OCI-LY1 (cell line): ENCODE measurements around the gene LAT.
A peak's percentile ranks its signal among the peaks of the same experiment; 100 is the strongest.

ENCODE experiments used
- H2AFZ ChIP-seq: fragments of 200-600 bp; sonication (generic), shearing (Covaris generic); 2 replicates; pipeline ENCODE4 v1.6.0; 2014; ENCODE audit warnings: antibody characterized with exemption, mild to moderate bottlenecking, low read length
- H3F3A ChIP-seq: fragments of 200-600 bp; sonication (generic), shearing (Covaris generic); 2 replicates; pipeline ENCODE4 v1.6.0; 2014; ENCODE audit warnings: mild to moderate bottlenecking, antibody characterized with exemption, low read length, moderate library complexity; ENCODE audit not compliant: insufficient read depth
- H3K27ac ChIP-seq: fragments of 200-600 bp; sonication (generic); 2 replicates; pipeline ENCODE4 v1.5.1; 2014; ENCODE audit warnings: low read length, mixed run types, mild to moderate bottlenecking, low read depth; ENCODE audit not compliant: poor library complexity, severe bottlenecking
- H3K27me3 ChIP-seq: fragments of 200-600 bp; sonication (generic); 2 replicates; pipeline ENCODE4 v1.6.0; 2014; ENCODE audit warnings: antibody characterized with exemption, mild to moderate bottlenecking, low read length, moderate library complexity; ENCODE audit not compliant: insufficient read depth
- H3K36me3 ChIP-seq: fragments of 200-600 bp; sonication (generic); 2 replicates; pipeline ENCODE4 v1.6.1; 2014; ENCODE audit warnings: mild to moderate bottlenecking, antibody characterized with exemption, low read length, moderate library complexity, mixed read lengths; ENCODE audit not compliant: insufficient read depth
- H3K4me1 ChIP-seq: fragments of 200-600 bp; sonication (generic); 2 replicates; pipeline ENCODE4 v1.5.1; 2014; ENCODE audit warnings: mild to moderate bottlenecking, low read length, moderate library complexity; ENCODE audit not compliant: insufficient read depth, severe bottlenecking
- H3K4me2 ChIP-seq: fragments of 200-600 bp; sonication (generic), shearing (Covaris generic); 2 replicates; pipeline ENCODE4 v1.6.1; 2014; ENCODE audit warnings: low read length
- H3K4me3 ChIP-seq: fragments of 200-600 bp; sonication (generic); 2 replicates; pipeline ENCODE4 v1.5.1; 2014; ENCODE audit warnings: low read length, low read depth, mild to moderate bottlenecking, mixed read lengths; ENCODE audit not compliant: poor library complexity, severe bottlenecking
- H3K79me2 ChIP-seq: fragments of 200-600 bp; shearing (Covaris generic); 2 replicates; pipeline ENCODE4 v1.6.1; 2016; ENCODE audit warnings: mixed run types, low read length, mixed read lengths; ENCODE audit not compliant: insufficient read depth
- H3K9ac ChIP-seq: fragments of 200-600 bp; sonication (generic), shearing (Covaris generic); 2 replicates; pipeline ENCODE4 v1.6.1; 2014; ENCODE audit warnings: mild to moderate bottlenecking, low read length, mixed read lengths
- H3K9me2 ChIP-seq: fragments of 200-600 bp; sonication (generic), shearing (Covaris generic); 2 replicates; pipeline ENCODE4 v1.6.1; 2014; ENCODE audit warnings: low read depth, mild to moderate bottlenecking, low read length, mixed read lengths
- H3K9me3 ChIP-seq: fragments of 200-600 bp; shearing (Covaris generic); 2 replicates; pipeline ENCODE4 v1.6.1; 2014; ENCODE audit warnings: low read length, mixed read lengths
- H4K20me1 ChIP-seq: fragments of 200-600 bp; sonication (generic), shearing (Covaris generic); 2 replicates; pipeline ENCODE4 v1.6.0; 2016; ENCODE audit warnings: mild to moderate bottlenecking, low read length; ENCODE audit not compliant: insufficient read depth
- EZH2 ChIP-seq: fragments of 200-600 bp; sonication (generic), shearing (Covaris generic); IDR thresholded peaks from 2 replicates; pipeline ENCODE4 v1.8.0; 2017; ENCODE audit warnings: borderline replicate concordance, mixed run types, mild to moderate bottlenecking, antibody characterized with exemption, low read length, moderate library complexity, mixed read lengths
- TF ChIP-seq, protein P1 (sequence below): fragments of 200-600 bp; sonication (generic), shearing (Covaris generic); IDR thresholded peaks from 2 replicates; pipeline ENCODE4 v1.5.1; 2017; ENCODE audit warnings: mild to moderate bottlenecking, antibody characterized with exemption, low read length, moderate library complexity, mixed read lengths

The LAT gene

DNA sequence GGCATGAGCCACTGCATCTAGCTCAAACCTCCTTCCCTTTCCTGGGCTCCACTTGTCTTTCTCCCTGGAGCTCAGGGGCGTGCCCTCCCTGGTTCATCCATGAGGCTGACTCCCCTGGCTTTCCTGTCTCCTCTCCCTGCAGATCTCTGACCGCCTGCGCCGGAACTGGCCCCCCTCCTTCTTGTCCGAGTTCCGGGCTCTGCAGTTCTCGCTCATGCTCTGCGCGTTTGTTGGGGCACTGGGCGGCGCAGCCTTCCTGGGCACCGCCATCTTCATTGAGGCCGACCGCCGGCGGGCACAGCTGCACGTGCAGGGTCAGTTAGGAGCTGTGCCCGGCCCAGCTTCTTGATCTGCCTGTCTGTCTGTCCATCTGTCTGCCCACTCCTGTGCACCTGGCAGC lies 1.2 kb upstream of the LAT start:
- no peak overlapping the region for H3K4me2 ChIP-seq
- no peak overlapping the region for H3K4me3 ChIP-seq
- no peak overlapping the region for H3K9ac ChIP-seq
- no peaks in the 10 kb centered on the region for H4K20me1 ChIP-seq
- H3K4me1 ChIP-seq, result peaks cover 12% of the 10 kb centered on the region
- H3K36me3 ChIP-seq, result peaks cover 7% of the 10 kb centered on the region
- no peaks in the 10 kb centered on the region for H3K27me3 ChIP-seq
- 0 out of 2 replicates have a peak, but pooled peaks cover 3% of the 10 kb centered on the region for H3K9me3 ChIP-seq
- no peaks in the 10 kb centered on the region for H3K79me2 ChIP-seq
- no peaks in the 10 kb centered on the region for H3K9me2 ChIP-seq
- H3F3A ChIP-seq, result no peaks in the 10 kb centered on the region
- no peak overlapping the region for H2AFZ ChIP-seq
- TF ChIP-seq, protein P1, sequence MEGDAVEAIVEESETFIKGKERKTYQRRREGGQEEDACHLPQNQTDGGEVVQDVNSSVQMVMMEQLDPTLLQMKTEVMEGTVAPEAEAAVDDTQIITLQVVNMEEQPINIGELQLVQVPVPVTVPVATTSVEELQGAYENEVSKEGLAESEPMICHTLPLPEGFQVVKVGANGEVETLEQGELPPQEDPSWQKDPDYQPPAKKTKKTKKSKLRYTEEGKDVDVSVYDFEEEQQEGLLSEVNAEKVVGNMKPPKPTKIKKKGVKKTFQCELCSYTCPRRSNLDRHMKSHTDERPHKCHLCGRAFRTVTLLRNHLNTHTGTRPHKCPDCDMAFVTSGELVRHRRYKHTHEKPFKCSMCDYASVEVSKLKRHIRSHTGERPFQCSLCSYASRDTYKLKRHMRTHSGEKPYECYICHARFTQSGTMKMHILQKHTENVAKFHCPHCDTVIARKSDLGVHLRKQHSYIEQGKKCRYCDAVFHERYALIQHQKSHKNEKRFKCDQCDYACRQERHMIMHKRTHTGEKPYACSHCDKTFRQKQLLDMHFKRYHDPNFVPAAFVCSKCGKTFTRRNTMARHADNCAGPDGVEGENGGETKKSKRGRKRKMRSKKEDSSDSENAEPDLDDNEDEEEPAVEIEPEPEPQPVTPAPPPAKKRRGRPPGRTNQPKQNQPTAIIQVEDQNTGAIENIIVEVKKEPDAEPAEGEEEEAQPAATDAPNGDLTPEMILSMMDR, result no peak
- no peak for TF ChIP-seq EZH2
- H3K27ac ChIP-seq, result no peak overlapping the region

DNA sequence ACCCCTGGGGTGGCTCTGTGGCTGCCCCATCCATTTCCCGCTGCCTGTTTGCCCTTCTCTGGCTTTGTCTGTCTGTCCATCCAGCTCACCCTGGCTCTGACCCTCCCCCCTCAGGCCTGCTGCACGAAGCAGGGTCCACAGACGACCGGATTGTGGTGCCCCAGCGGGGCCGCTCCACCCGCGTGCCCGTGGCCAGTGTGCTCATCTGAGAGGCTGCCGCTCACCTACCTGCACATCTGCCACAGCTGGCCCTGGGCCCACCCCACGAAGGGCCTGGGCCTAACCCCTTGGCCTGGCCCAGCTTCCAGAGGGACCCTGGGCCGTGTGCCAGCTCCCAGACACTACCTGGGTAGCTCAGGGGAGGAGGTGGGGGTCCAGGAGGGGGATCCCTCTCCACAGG lies 761 bp upstream of the LAT start:
- no peak overlapping the region for H3K9ac ChIP-seq
- no peaks in the 10 kb centered on the region for H3F3A ChIP-seq
- H2AFZ ChIP-seq, result no peak overlapping the region
- H3K4me3 ChIP-seq, result no peak overlapping the region
- peaks cover 7% of the 10 kb centered on the region for H3K36me3 ChIP-seq
- no peaks in the 10 kb centered on the region for H4K20me1 ChIP-seq
- no peak for TF ChIP-seq EZH2
- TF ChIP-seq, protein P1, result no peak
- 0 out of 2 replicates have a peak, but pooled peaks cover 3% of the 10 kb centered on the region for H3K9me3 ChIP-seq
- peak overlapping the region; percentile 63; the same call in 1 of the 2 replicates for H3K4me2 ChIP-seq
- no peaks in the 10 kb centered on the region for H3K27me3 ChIP-seq
- H3K9me2 ChIP-seq, result no peaks in the 10 kb centered on the region
- H3K27ac ChIP-seq, result no peak overlapping the region
- no peaks in the 10 kb centered on the region for H3K79me2 ChIP-seq
- peaks cover 12% of the 10 kb centered on the region for H3K4me1 ChIP-seq

DNA sequence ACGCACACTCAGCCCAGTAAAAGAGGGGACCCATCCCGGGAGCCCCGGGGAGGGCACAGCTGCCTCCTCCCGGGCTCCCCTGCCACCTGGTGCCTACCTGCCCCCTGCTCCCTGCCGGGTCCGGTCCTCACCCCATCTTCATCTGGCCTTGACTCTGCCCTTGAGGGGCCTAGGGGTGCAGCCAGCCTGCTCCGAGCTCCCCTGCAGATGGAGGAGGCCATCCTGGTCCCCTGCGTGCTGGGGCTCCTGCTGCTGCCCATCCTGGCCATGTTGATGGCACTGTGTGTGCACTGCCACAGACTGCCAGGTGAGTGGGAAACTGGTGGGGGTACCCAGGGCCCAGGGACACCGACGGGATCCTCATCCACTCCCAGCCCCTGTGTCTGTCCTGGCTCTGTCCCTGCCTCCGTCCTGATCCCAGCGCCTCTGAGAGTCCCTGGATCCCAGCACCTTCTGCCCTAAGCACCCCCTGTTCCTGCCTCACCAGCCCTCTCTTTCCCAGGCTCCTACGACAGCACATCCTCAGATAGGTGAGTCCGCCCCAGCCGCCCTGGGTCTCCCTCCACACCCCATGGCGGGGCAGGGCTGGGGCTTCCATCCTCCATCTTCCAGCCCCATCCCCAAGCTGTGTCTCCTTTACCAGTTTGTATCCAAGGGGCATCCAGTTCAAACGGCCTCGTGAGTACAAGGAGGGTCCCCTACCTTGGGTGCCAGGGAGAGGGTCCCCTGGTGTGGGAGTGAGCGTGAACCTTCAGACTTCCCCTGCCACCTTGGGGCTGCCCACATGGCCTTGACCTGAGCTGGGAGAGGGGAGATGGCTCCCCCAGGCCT lies 574 bp downstream of the LAT start:
- H3K9me2 ChIP-seq, result no peaks in the 10 kb centered on the region
- peak overlapping the region; percentile 42; the same call in 1 of the 2 replicates for H3K9ac ChIP-seq
- peak overlapping the region; percentile 63 for H3K4me2 ChIP-seq
- TF ChIP-seq, protein P1, result no peak
- TF ChIP-seq EZH2, result no peak
- H3F3A ChIP-seq, result no peaks in the 10 kb centered on the region
- H3K27me3 ChIP-seq, result no peaks in the 10 kb centered on the region
- H3K79me2 ChIP-seq, result no peaks in the 10 kb centered on the region
- H3K9me3 ChIP-seq, result 0 out of 2 replicates have a peak, but pooled peaks cover 3% of the 10 kb centered on the region
- peak overlapping the region; percentile 49 for H3K4me3 ChIP-seq
- peaks cover 7% of the 10 kb centered on the region for H3K36me3 ChIP-seq
- no peak overlapping the region for H3K27ac ChIP-seq
- no peaks in the 10 kb centered on the region for H4K20me1 ChIP-seq
- H2AFZ ChIP-seq, result no peak overlapping the region
- H3K4me1 ChIP-seq, result peaks cover 12% of the 10 kb centered on the region
